Memory B cell (primary cell): ENCODE results near the gene FLOT2.
"Not testable (repeated sequence)": the region's sequence is repeated elsewhere in the genome, so short reads cannot be mapped to it uniquely, and the experiment has no call there.

Experiments
- ATAC-seq: fragments of 150-1000 bp; cut with Tn5 transposase; 2 replicates; pipeline ENCODE4 v1.10.0; 2021; ENCODE audit warnings: low read depth, mild to moderate bottlenecking, moderate library complexity
- DNase-seq, 2 donors: peaks; one replicate each; pipeline ENCODE4 v3.0.0; 2022; ENCODE audit warnings: low spot score in 2 of 2
- H3K27ac Mint-ChIP-seq: one replicate; pipeline ENCODE4 v1.8.0; 2022; ENCODE audit warnings: mild to moderate bottlenecking, moderate library complexity, mixed read lengths
- H3K27me3 Mint-ChIP-seq: one replicate; pipeline ENCODE4 v1.8.0; 2022; ENCODE audit warnings: mixed read lengths
- H3K36me3 Mint-ChIP-seq: one replicate; pipeline ENCODE4 v1.8.0; 2022; ENCODE audit warnings: mild to moderate bottlenecking, mixed read lengths
- H3K4me1 Mint-ChIP-seq: one replicate; pipeline ENCODE4 v1.8.0; 2022; ENCODE audit warnings: mixed read lengths
- H3K4me3 Mint-ChIP-seq: one replicate; pipeline ENCODE4 v1.8.0; 2022; ENCODE audit warnings: mild to moderate bottlenecking, moderate library complexity, mixed read lengths
- H3K9me3 Mint-ChIP-seq: one replicate; pipeline ENCODE4 v1.8.0; 2022; ENCODE audit warnings: mixed read lengths

The FLOT2 gene

GRCh38 chr17:28907709-28908475 is 10.4 kb upstream of the FLOT2 start:
- ATAC-seq (no peak), DNase-seq (no peak)
- Mint-ChIP-seq H3K27me3 (no peaks in the 10 kb centered on the region), H3K36me3 (peaks cover 18% of the 10 kb centered on the region), H3K9me3 (no peaks in the 10 kb centered on the region), H3K4me1 (peaks cover 7% of the 10 kb centered on the region), H3K4me3 (no peak overlapping the region), H3K27ac (no peak overlapping the region)

- no peak overlapping the region for H3K4me3 Mint-ChIP-seq
- ATAC-seq (no peak), DNase-seq (no peak)
- peaks cover 15% of the 10 kb centered on the region for H3K36me3 Mint-ChIP-seq
- H3K27me3 Mint-ChIP-seq: no peaks in the 10 kb centered on the region
- peak overlapping the region; percentile 67 for H3K27ac Mint-ChIP-seq
- peaks cover 11% of the 10 kb centered on the region for H3K4me1 Mint-ChIP-seq
- H3K9me3 Mint-ChIP-seq: no peaks in the 10 kb centered on the region
Measured at GRCh38 chr17:28906706-28907438, 9.3 kb upstream of the FLOT2 start.

GRCh38 chr17:28906276-28906675 is 8.7 kb upstream of the FLOT2 start:
- H3K36me3 Mint-ChIP-seq: peaks cover 15% of the 10 kb centered on the region
- H3K9me3 Mint-ChIP-seq: no peaks in the 10 kb centered on the region
- ATAC-seq: no peak

GRCh38 chr17:28904800-28905199 is 7.3 kb upstream of the FLOT2 start:
- H3K4me1 Mint-ChIP-seq: peaks cover 22% of the 10 kb centered on the region
- no peaks in the 10 kb centered on the region for H3K27me3 Mint-ChIP-seq
- no peaks in the 10 kb centered on the region for H3K9me3 Mint-ChIP-seq
- no peak overlapping the region for H3K27ac Mint-ChIP-seq
- DNase-seq (no peak), ATAC-seq (no peak)
- H3K36me3 Mint-ChIP-seq: peaks cover 13% of the 10 kb centered on the region
- no peak overlapping the region for H3K4me3 Mint-ChIP-seq

More at GRCh38 chr17:28906276-28906675, 8.7 kb upstream of the FLOT2 start:
- Mint-ChIP-seq H3K4me3 (no peak overlapping the region), H3K4me1 (peaks cover 15% of the 10 kb centered on the region), H3K27ac (peak overlapping the region; percentile 67), H3K27me3 (no peaks in the 10 kb centered on the region)
- no peak for DNase-seq

GRCh38 chr17:28903546-28903841 is 6.0 kb upstream of the FLOT2 start:
- peaks cover 28% of the 10 kb centered on the region for H3K4me1 Mint-ChIP-seq

GRCh38 chr17:28902819-28903545 is 5.4 kb upstream of the FLOT2 start, which contains the start of gene DHRS13:
DHRS13 (minus strand) TSS chr17:28903079; CDS start chr17:28902944, 135 bp downstream.
- Mint-ChIP-seq H3K36me3 (peaks cover 13% of the 10 kb centered on the region), H3K27me3 (no peaks in the 10 kb centered on the region), H3K4me1 (peaks cover 29% of the 10 kb centered on the region), H3K9me3 (no peaks in the 10 kb centered on the region), H3K4me3 (peak within 1 kb of the TSS; percentile 73), H3K27ac (peak within 1 kb of the TSS; percentile 85)
- DNase-seq: peak; percentile 97 to 98
- ATAC-seq: peak; percentile 84

More at GRCh38 chr17:28903546-28903841, 6.0 kb upstream of the FLOT2 start:
- Mint-ChIP-seq H3K36me3 (peaks cover 13% of the 10 kb centered on the region), H3K27ac (peak overlapping the region; percentile 85), H3K4me3 (peak overlapping the region; percentile 73)
- not testable (repeated sequence) for DNase-seq, ATAC-seq, H3K27me3 Mint-ChIP-seq, H3K9me3 Mint-ChIP-seq

GRCh38 chr17:28901866-28902818 is 4.6 kb upstream of the FLOT2 start:
- no peaks in the 10 kb centered on the region for H3K27me3 Mint-ChIP-seq
- no peaks in the 10 kb centered on the region for H3K9me3 Mint-ChIP-seq
- DNase-seq (no peak), ATAC-seq (peak; percentile 32)
- peaks cover 32% of the 10 kb centered on the region for H3K4me1 Mint-ChIP-seq
- H3K27ac Mint-ChIP-seq: peak overlapping the region; percentile 85
- H3K36me3 Mint-ChIP-seq: peaks cover 11% of the 10 kb centered on the region
- peak overlapping the region; percentile 73 for H3K4me3 Mint-ChIP-seq

GRCh38 chr17:28900986-28901726 is 3.6 kb upstream of the FLOT2 start:
- DNase-seq: no peak
- peak overlapping the region; percentile 85 for H3K27ac Mint-ChIP-seq
- no peak for ATAC-seq
- H3K4me1 Mint-ChIP-seq: peaks cover 34% of the 10 kb centered on the region
- H3K4me3 Mint-ChIP-seq: peak overlapping the region; percentile 73
- no peaks in the 10 kb centered on the region for H3K27me3 Mint-ChIP-seq
- no peaks in the 10 kb centered on the region for H3K9me3 Mint-ChIP-seq
- H3K36me3 Mint-ChIP-seq: peaks cover 5% of the 10 kb centered on the region

- H3K4me3 Mint-ChIP-seq: no peak overlapping the region
- ATAC-seq (no peak), DNase-seq (no peak)
- H3K4me1 Mint-ChIP-seq: peaks cover 43% of the 10 kb centered on the region
- H3K27me3 Mint-ChIP-seq: no peaks in the 10 kb centered on the region
- H3K27ac Mint-ChIP-seq: peak overlapping the region; percentile 65
- peaks cover 5% of the 10 kb centered on the region for H3K36me3 Mint-ChIP-seq
- H3K9me3 Mint-ChIP-seq: no peaks in the 10 kb centered on the region
Measured at GRCh38 chr17:28899212-28899815, 1.8 kb upstream of the FLOT2 start.

GRCh38 chr17:28898527-28898955 is 1.0 kb upstream of the FLOT2 start:
- Mint-ChIP-seq H3K27me3 (no peaks in the 10 kb centered on the region), H3K4me3 (peak overlapping the region; percentile 98), H3K27ac (peak overlapping the region; percentile 99), H3K9me3 (no peaks in the 10 kb centered on the region), H3K36me3 (peaks cover 5% of the 10 kb centered on the region), H3K4me1 (peaks cover 46% of the 10 kb centered on the region)
- ATAC-seq (no peak), DNase-seq (no peak)

GRCh38 chr17:28897769-28898526 is 415 bp upstream of the FLOT2 start:
- Mint-ChIP-seq H3K27ac (peak overlapping the region; percentile 99), H3K4me1 (peaks cover 47% of the 10 kb centered on the region), H3K36me3 (peaks cover 5% of the 10 kb centered on the region), H3K9me3 (no peaks in the 10 kb centered on the region), H3K4me3 (peak overlapping the region; percentile 98), H3K27me3 (no peaks in the 10 kb centered on the region)
- ATAC-seq: no peak
- DNase-seq: no peak

- H3K36me3 Mint-ChIP-seq: peaks cover 9% of the 10 kb centered on the region
- peak overlapping the region; percentile 99 for H3K27ac Mint-ChIP-seq
- peak overlapping the region; percentile 98 for H3K4me3 Mint-ChIP-seq
- peaks cover 46% of the 10 kb centered on the region for H3K4me1 Mint-ChIP-seq
- ATAC-seq (no peak), DNase-seq (no peak)
- no peaks in the 10 kb centered on the region for H3K27me3 Mint-ChIP-seq
- no peaks in the 10 kb centered on the region for H3K9me3 Mint-ChIP-seq
Measured at GRCh38 chr17:28896491-28896883, 1.0 kb downstream of the FLOT2 start.
